ENCODE data around the gene SYT7. TPM values are rescaled to one million over a fixed set of nuclear protein-coding genes. Genes with fewer than 3 reads are reported as not detected.
A peak's percentile ranks its signal among the peaks of the same experiment; 100 is the strongest.

Gene SYT7
- total RNA-seq, 2 experiments from 2014 or later = not detected

DNA sequence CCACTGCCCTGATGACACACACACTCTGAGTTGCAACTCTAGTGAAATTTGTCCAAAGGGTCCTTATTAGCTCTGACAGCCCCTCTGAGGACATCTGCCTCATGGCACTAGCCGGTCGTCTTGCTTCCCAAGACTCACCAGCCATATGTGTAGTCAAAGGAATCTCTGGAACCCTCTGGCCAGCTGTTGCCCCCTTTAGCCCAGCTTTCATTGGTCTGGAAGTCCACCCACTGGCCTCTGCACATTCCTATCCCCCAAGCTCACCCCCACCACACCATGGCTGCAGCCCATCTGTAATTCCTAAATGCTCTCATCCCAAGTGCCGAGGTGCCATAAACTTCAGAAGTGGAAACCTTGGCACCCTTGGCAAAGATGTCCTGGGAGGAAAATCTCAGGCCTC is 24.3 kb downstream of the SYT7 start:
- DNase-seq = no peak
- H3K4me3 Mint-ChIP-seq = no peak overlapping the region
- no peak overlapping the region for H3K27ac Mint-ChIP-seq
- POLR2A ChIA-PET = no interaction called here
- CTCF ChIA-PET = no interaction called here
- no peaks in the 10 kb centered on the region for H3K4me1 Mint-ChIP-seq (ENCODE audit: low read depth)
- peaks cover 34% of the 10 kb centered on the region for H3K27me3 Mint-ChIP-seq (ENCODE audit: low read depth)
- no peaks in the 10 kb centered on the region for H3K36me3 Mint-ChIP-seq (ENCODE audit: low read depth)
- ATAC-seq = no peak
- no peaks in the 10 kb centered on the region for H3K9me3 Mint-ChIP-seq (ENCODE audit: insufficient read depth)

DNA sequence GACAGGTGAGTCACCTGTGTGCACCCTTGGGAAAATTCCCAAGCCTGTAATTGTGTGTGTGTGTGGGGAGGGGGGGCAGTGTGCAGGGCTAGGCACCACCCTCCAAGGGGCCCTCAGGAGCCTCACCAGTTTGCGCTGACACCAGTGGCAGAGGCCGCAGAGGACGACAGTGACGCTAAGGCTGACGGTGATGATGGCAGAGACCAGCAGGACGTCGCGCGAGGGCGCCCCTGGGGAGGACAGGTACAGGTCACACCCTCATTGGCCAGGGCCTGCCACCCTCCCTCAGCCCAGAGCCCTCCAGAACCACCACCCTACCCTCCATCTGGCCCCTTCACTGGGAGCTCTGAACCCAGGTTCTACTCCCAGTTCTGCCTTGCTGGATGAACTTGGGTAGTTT is 24.9 kb downstream of the SYT7 start:
- H3K36me3 Mint-ChIP-seq (ENCODE audit: low read depth) = no peaks in the 10 kb centered on the region
- CTCF ChIA-PET = no interaction called here
- POLR2A ChIA-PET = no interaction called here
- H3K27ac Mint-ChIP-seq = no peak overlapping the region
- H3K4me3 Mint-ChIP-seq = no peak overlapping the region
- ATAC-seq = no peak
- no peaks in the 10 kb centered on the region for H3K4me1 Mint-ChIP-seq (ENCODE audit: low read depth)
- H3K27me3 Mint-ChIP-seq (ENCODE audit: low read depth) = peaks cover 34% of the 10 kb centered on the region
- H3K9me3 Mint-ChIP-seq (ENCODE audit: insufficient read depth) = no peaks in the 10 kb centered on the region
- no peak for DNase-seq

DNA sequence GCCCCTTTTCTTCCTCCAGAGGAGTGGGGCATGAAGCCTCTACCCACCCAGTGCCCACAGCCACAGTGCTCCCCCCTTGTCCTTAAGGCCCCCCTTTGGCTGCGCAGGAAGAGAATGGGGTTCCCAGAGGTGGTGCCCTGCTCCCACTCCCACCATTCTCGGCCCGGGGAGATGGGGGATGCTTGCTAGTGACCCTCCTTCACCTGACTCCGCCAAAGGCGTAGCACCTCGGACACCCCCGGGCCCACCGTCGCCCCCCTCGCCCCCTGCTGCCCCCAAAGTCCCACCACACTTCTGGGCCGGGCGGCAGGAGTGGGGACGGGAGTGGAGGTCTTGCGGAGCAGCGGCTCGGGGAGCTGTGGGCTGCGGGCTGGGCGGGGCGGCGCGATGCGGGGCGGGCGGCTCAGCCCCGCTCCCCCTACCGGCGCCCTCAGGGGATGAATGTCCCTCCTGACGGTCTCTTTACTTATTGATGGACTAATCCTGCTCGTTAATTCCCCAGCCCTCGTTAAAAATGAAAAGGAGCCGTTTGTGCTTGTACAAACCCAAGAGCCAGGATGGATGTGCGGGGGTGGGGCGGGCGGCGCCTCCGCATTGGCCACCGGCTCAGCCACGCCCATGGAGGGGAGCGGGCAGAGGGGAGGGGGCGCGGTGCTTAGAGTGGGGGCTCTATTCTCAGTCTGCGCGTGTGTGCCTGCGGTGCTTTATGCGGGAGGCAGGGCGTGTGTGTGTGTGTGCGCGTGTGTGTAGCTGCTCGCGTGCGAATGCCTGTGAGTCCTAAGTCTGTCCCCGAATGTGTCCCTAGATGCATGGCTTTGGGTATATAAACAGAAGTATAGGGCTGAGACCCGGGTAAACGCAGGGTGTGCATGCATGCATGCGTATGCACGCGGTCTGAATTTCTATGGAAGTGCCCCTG is 25.6 kb downstream of the SYT7 start:
- Mint-ChIP-seq H3K9me3 (ENCODE audit: insufficient read depth) (no peaks in the 10 kb centered on the region), H3K27ac (no peak overlapping the region), H3K4me3 (no peak overlapping the region), H3K4me1 (ENCODE audit: low read depth) (no peaks in the 10 kb centered on the region), H3K27me3 (ENCODE audit: low read depth) (peaks cover 31% of the 10 kb centered on the region), H3K36me3 (ENCODE audit: low read depth) (no peaks in the 10 kb centered on the region)
- CTCF ChIA-PET = no interaction called here
- no peak for DNase-seq
- no peak for ATAC-seq
- POLR2A ChIA-PET = no interaction called here

DNA sequence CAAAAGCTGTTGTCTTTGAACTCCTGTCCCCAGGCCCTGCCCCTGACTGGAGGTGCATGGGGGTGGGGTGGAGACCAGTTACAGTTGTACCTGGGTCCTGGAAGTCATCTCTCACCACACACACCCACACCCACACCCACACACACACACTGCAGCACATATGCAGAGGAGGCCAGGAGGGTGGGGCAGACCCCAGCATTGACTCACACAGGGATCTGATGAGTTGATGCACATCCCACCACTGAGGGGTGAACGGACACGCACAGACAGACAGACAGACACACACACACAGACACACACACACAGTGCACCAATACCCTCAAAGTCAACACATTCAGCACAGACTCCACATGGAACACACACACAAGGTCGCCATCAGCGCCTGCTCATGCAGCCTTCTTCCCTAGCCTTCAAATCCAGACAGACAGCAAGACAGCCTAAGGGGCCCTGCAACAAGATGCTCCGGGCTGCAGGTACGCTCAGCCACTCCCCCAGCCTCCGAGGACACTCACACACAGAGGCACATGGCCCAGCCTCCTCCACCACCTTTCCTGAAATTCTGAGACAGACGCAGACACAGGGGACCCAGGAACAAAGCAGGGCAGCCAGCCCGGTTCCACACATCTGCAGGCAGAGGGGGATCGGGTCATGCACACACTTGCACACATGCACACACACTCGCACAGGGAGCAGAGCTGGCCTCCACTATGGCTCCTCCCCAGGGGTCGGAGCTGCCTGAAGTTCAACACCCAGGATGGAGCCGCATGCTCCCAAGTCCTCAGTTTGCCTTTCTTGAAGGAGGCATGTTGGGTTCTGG is 26.5 kb downstream of the SYT7 start:
- Mint-ChIP-seq H3K4me1 (ENCODE audit: low read depth) (no peaks in the 10 kb centered on the region), H3K36me3 (ENCODE audit: low read depth) (no peaks in the 10 kb centered on the region), H3K9me3 (ENCODE audit: insufficient read depth) (no peaks in the 10 kb centered on the region), H3K27me3 (ENCODE audit: low read depth) (peaks cover 31% of the 10 kb centered on the region), H3K4me3 (no peak overlapping the region), H3K27ac (no peak overlapping the region)
- ChIA-PET POLR2A (no interaction called here), CTCF (no interaction called here)
- DNase-seq (no peak), ATAC-seq (peak; percentile 21)

DNA sequence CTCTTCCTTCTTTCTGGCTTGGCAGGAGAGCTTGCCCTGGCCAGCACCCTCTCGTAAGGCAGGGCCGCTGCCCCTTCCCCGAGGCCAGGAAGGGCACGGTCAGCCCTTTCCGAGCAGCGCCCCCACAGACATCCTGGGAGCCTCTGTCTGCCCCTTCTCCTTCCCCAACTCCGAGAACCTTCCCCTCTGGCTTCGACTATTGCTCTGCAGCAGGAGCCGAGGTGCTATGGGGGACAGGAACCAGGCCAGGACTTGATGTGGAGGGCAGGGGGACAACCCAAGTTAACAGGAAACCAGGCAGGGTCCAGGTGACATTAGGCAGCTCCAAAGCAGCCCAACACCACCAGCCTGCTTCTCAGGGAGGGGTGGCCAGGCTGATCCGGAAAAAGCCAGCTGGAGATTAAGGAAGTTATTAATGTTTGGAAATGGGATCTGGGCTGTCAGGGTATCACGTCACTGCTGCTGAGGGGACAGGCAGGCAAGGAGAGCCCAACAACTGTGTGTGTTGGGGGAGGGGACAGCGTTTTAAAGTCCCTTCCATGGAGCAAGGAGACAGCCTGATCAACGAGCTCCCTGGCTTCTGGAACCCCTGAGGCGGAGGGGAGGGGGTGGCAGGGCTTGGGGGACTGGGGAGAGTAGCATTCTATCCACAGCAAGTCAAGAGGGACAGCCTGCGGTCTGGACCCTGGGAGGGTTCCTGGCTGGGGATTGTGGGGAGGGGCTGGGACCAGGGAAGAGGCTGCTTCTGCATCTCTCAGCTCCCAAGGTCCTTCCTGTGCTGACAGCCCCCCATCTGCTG is 27.3 kb downstream of the SYT7 start:
- DNase-seq (no peak), ATAC-seq (no peak)
- no peak overlapping the region for H3K4me3 Mint-ChIP-seq
- H3K27ac Mint-ChIP-seq = no peak overlapping the region
- ChIA-PET CTCF (no interaction called here), POLR2A (no interaction called here)
- H3K9me3 Mint-ChIP-seq (ENCODE audit: insufficient read depth) = no peaks in the 10 kb centered on the region
- H3K27me3 Mint-ChIP-seq (ENCODE audit: low read depth) = peaks cover 30% of the 10 kb centered on the region
- H3K36me3 Mint-ChIP-seq (ENCODE audit: low read depth) = no peaks in the 10 kb centered on the region
- H3K4me1 Mint-ChIP-seq (ENCODE audit: low read depth) = no peaks in the 10 kb centered on the region

DNA sequence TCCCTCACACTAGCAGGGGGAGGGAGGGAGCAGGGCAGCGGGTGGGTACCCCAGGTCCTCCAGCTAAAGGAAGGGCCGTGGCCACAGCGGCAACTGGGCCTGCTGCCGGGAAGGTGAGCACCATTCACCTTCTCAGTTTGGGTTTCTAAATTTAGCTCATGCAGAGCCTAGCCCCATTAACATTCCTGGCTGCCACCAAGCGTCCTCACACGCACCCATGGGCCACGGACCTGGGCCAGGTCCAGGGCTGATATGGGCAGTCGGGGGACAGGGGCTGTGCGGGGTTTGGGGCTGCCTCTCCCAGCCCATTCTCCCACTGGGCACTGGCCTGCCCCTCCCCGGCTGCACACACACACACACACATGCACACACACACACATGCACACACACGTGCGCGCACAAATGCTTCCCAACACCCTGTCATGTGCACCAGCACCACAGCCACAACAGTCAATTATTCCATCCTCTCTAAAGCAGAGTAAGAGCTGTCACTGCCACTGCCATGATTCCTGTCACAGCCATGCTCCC is 28.7 kb downstream of the SYT7 start:
- ChIA-PET CTCF (no interaction called here), POLR2A (no interaction called here)
- H3K4me1 Mint-ChIP-seq (ENCODE audit: low read depth) = no peaks in the 10 kb centered on the region
- no peak for DNase-seq
- ATAC-seq = no peak
- H3K36me3 Mint-ChIP-seq (ENCODE audit: low read depth) = no peaks in the 10 kb centered on the region
- H3K27me3 Mint-ChIP-seq (ENCODE audit: low read depth) = peaks cover 30% of the 10 kb centered on the region
- no peak overlapping the region for H3K4me3 Mint-ChIP-seq
- no peaks in the 10 kb centered on the region for H3K9me3 Mint-ChIP-seq (ENCODE audit: insufficient read depth)
- no peak overlapping the region for H3K27ac Mint-ChIP-seq

DNA sequence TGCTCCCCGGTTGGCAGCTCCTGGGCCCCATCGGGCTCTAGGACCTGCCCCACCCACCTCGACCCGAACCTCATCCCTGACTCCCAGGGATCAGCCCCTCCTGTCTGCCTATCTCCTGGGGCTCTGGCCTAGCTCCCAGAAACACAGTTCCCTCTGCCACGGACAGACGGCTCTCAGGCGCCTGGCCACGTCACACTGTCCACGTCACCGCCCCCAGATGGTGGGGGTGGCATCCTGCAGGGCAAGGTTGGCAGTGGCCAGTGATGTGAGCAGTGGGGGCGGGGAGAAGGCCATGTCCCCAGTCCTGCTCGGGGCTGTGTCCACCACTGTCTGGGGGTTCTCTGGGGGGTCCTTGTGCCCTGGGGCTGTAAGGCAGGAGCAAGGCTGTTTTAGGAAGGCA is 29.2 kb downstream of the SYT7 start:
- peaks cover 26% of the 10 kb centered on the region for H3K27me3 Mint-ChIP-seq (ENCODE audit: low read depth)
- DNase-seq = no peak
- no peaks in the 10 kb centered on the region for H3K36me3 Mint-ChIP-seq (ENCODE audit: low read depth)

DNA sequence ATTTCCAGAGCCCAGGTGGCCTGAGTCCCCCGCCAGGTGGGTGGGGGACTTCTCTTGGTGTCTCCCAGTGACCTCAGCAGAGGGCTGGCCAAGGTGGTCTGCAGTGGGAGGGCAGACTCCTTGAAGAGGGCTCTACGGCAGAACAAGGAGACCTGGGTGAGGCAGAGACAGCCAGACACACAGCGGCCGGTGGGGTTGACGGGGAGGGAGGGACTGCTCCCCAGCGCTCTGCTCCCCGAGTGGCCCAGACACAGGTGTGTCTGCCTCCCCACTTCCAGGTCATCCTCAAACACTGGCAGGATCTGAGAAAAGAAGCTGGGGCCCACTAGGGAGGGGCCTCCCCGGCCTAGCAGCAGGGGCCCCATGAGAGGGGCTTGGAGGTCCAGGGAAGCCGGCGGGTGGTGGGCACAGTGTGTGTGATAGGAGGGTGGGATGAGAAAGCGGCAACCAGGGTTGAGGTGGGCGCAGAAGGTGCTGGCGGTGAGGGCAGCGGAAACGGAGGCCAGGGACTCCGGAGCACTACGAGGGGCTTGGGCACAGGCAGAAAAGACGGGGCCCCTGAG is 30.1 kb downstream of the SYT7 start:
- DNase-seq (no peak), ATAC-seq (no peak)
- no peaks in the 10 kb centered on the region for H3K36me3 Mint-ChIP-seq (ENCODE audit: low read depth)
- ChIA-PET CTCF (no interaction called here), POLR2A (no interaction called here)
- no peaks in the 10 kb centered on the region for H3K4me1 Mint-ChIP-seq (ENCODE audit: low read depth)
- no peak overlapping the region for H3K4me3 Mint-ChIP-seq
- no peak overlapping the region for H3K27ac Mint-ChIP-seq
- peaks cover 19% of the 10 kb centered on the region for H3K27me3 Mint-ChIP-seq (ENCODE audit: low read depth)
- H3K9me3 Mint-ChIP-seq (ENCODE audit: insufficient read depth) = no peaks in the 10 kb centered on the region

More for the DNA sequence above, 29.2 kb downstream of the SYT7 start:
- no peak for ATAC-seq
- Mint-ChIP-seq H3K4me1 (ENCODE audit: low read depth) (no peaks in the 10 kb centered on the region), H3K27ac (no peak overlapping the region), H3K4me3 (no peak overlapping the region), H3K9me3 (ENCODE audit: insufficient read depth) (no peaks in the 10 kb centered on the region)
- CTCF ChIA-PET = no interaction called here
- POLR2A ChIA-PET = no interaction called here

DNA sequence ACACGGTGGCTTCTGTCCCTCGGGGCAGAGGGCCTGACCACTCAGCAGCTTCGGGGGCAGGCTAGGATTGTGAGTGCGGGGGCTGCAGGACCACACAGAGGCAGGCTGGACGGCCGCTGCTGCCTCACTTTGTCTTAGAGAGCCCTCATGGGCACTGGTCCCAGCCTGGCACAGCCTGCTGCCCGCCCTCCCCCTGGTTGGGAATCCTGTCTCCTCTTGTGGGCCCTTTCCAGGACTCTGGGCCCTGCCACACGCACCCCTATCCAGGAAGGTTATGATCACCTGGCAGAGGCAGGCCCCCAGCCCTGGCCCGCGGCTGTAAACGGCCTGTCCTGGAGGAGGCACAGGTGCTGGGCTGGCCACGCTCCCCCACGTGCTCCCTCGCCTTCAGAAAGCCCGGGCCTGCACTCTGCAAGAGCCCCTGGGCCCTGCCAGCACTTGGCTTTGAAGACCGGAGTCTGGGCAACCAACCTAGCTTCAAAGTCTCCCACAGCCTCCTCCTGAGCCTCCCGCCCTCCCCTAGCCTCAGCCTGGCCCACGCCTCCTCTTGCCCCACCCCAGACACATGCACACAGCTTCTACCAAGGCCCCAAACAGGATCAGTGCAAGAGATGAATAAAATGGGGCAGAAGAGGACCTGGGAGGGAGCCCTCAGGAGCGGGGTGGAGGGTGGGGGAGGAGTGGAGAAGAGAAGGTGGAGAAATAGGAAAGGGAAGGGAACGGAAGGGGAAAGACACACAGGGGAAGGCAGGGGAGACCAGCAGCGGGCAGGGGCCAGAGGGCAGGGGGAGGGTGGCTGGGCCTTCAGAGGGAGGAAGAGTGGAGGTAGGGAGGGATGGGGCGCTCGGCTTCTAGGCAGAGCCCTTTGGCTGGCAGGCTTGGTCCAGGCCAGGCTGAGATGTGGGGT is 31.0 kb downstream of the SYT7 start:
- no peak for DNase-seq
- ChIA-PET CTCF (no interaction called here), POLR2A (no interaction called here)
- Mint-ChIP-seq H3K4me1 (ENCODE audit: low read depth) (peaks cover 3% of the 10 kb centered on the region), H3K27me3 (ENCODE audit: low read depth) (peaks cover 14% of the 10 kb centered on the region), H3K9me3 (ENCODE audit: insufficient read depth) (no peaks in the 10 kb centered on the region), H3K27ac (no peak overlapping the region), H3K36me3 (ENCODE audit: low read depth) (no peaks in the 10 kb centered on the region), H3K4me3 (no peak overlapping the region)
- no peak for ATAC-seq

DNA sequence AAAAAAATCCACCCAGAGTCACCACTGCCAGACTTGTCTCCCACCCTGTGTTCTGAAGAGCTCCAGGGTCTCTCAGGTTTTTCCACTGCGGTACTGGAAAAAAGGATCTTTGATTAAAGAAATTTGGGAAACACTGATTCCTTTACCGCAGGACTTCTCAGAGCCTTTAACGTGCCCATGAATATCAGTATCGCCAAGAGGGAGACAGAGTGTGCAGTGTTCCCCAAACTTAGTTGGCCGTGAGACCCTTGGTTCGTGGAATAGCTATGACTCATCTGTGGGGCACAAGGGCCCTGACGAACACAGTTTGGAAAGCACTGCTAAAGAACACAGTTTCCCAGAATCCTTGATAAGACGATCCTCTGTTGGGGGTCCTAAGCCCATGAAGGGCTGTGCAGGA is 31.7 kb downstream of the SYT7 start:
- DNase-seq = no peak
- H3K27me3 Mint-ChIP-seq (ENCODE audit: low read depth) = peaks cover 6% of the 10 kb centered on the region

DNA sequence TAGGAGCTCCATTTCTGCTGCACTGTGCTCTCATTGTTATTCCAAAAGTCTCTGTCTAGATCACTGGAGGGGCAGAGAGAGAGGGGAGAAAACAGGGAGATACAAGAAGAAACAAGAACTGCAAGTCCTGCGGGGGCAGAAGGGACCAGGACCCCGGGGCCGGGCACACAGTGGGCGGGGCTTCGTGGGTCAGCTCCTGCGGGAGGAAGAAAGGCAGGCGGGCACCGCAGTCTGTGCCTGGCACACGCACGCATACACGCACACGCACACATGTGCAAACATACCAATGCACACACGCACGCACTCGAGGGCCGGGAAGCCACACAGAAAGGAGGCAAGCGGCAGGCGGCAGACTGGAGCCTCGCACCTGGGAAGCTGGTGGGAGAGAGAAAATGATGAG is 33.6 kb downstream of the SYT7 start:
- no peaks in the 10 kb centered on the region for H3K36me3 Mint-ChIP-seq (ENCODE audit: low read depth)
- H3K27ac Mint-ChIP-seq = no peak overlapping the region
- CTCF ChIA-PET = no interaction called here
- H3K9me3 Mint-ChIP-seq (ENCODE audit: insufficient read depth) = no peaks in the 10 kb centered on the region
- no peak for ATAC-seq
- no peak overlapping the region for H3K4me3 Mint-ChIP-seq
- DNase-seq = no peak
- no peaks in the 10 kb centered on the region for H3K27me3 Mint-ChIP-seq (ENCODE audit: low read depth)
- H3K4me1 Mint-ChIP-seq (ENCODE audit: low read depth) = peaks cover 3% of the 10 kb centered on the region
- POLR2A ChIA-PET = interaction anchor here (0.5 kb wide), 1 partner anchor 69 kb away, joined by 3 read pairs; no protein-coding TSS in a partner anchor

More for the DNA sequence above, 31.7 kb downstream of the SYT7 start:
- no peak for ATAC-seq
- Mint-ChIP-seq H3K27ac (no peak overlapping the region), H3K4me3 (no peak overlapping the region), H3K9me3 (ENCODE audit: insufficient read depth) (no peaks in the 10 kb centered on the region), H3K36me3 (ENCODE audit: low read depth) (no peaks in the 10 kb centered on the region), H3K4me1 (ENCODE audit: low read depth) (peaks cover 3% of the 10 kb centered on the region)
- ChIA-PET CTCF (interaction anchor here (1.2 kb wide), 1 partner anchor 32 kb away, joined by 4 read pairs; no protein-coding TSS in a partner anchor), POLR2A (no interaction called here)
